Measurements from ENCODE around the gene CRYBG2. TPM values are rescaled to one million over a fixed set of nuclear protein-coding genes. Genes with fewer than 3 reads are reported as not detected.

Gene CRYBG2
- polyA plus RNA-seq, 3 donors = 0.52 TPM; not detected in 2

DNA sequence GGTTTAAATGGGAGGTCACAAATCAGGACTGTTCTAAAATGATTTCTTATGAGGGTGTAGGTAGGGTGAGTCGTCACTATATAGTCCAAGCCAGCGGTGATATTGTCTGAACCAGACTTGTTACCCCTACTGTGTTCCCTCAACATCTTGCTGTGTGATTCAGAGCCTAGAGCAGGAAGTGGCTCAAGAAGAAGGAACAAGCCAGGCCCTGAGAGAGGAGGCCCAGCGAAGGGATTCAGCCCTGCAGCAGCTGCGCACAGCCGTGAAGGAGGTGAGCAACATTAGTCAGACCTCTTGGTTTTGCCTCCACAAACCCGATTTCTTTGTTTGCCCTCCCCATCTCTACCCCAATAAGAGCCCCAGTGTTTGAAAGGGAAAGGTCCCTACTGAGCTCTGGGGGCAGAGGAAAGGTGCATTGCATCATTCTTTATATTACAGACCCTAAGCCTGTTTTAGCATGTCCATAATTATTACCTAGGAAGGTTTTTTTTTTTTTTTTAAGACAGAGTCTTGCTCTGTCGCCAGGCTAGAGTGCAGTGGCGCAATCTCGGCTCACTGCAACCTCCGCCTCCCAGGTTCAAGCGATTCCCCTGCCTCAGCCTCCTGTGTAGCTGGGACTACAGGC, 79.0 kb downstream of the CRYBG2 start:
- Mint-ChIP-seq H3K4me1 (peaks cover 60% of the 10 kb centered on the region), H3K9me3 (peaks cover 0 to 2% (median 0%) of the 10 kb centered on the region in 7 donors), H3K27me3 (ENCODE audit: low read depth in 3 of 3) (peaks cover 0 to 2% (median 0%) of the 10 kb centered on the region in 3 donors), H3K4me3 (peak overlapping the region; percentile 53 to 81), H3K27ac (peak overlapping the region; percentile 96 to 100 (median 99)), H3K36me3 (peaks cover 45 to 63% of the 10 kb centered on the region in 2 donors)
- H2AFZ ChIP-seq (ENCODE audit: insufficient read depth, low read depth, low read length, poor library complexity, severe bottlenecking) = no peak overlapping the region
- H3K4me1 ChIP-seq (ENCODE audit: control insufficient read depth in 1 of 2, insufficient read depth in 2 of 2, low read length in 2 of 2) = peaks cover 58 to 59% of the 10 kb centered on the region in 2 donors
- H3K4me2 ChIP-seq (replicated peaks; ENCODE audit: extremely low read depth, low read length, poor library complexity, severe bottlenecking) = peak overlapping the region; percentile 54
- no peaks in the 10 kb centered on the region for H4K20me1 ChIP-seq (ENCODE audit: insufficient read depth, low read length)
- peak overlapping the region; percentile 99 to 100 for H3K27ac ChIP-seq (ENCODE audit: low read depth in 1 of 2, low read length in 2 of 2)
- DNase-seq = peak; percentile 92 to 95 (median 94)
- H3K36me3 ChIP-seq (replicated peaks in 1 of 2; ENCODE audit: control insufficient read depth in 1 of 2, insufficient read depth in 2 of 2, low read length in 2 of 2) = peaks cover 26 to 46% of the 10 kb centered on the region in 2 donors
- intact Hi-C loops (cut with micrococcal nuclease) = loop anchor here in 1 of 2 donors (1.0 to 2.0 kb wide), 3 partner anchors 14 to 44 kb away; partner anchors contain the start of gene CEP85
- 0% methylated on average over 1 of the region's 11 CpGs for WGBS (ENCODE audit: insufficient coverage)
- peak overlapping the region in 1 of 3 experiments; percentile 43 for H3K4me3 ChIP-seq (replicated peaks in 1 of 3; ENCODE audit: low read depth in 2 of 3, low read length in 3 of 3)
- no peaks in the 10 kb centered on the region for H3K27me3 ChIP-seq (ENCODE audit: control insufficient read depth in 2 of 2, insufficient read depth in 2 of 2, low read length in 2 of 2)
- peaks cover 29% of the 10 kb centered on the region for H3K79me2 ChIP-seq (ENCODE audit: insufficient read depth, low read length)
- TF ChIP-seq, protein P1, sequence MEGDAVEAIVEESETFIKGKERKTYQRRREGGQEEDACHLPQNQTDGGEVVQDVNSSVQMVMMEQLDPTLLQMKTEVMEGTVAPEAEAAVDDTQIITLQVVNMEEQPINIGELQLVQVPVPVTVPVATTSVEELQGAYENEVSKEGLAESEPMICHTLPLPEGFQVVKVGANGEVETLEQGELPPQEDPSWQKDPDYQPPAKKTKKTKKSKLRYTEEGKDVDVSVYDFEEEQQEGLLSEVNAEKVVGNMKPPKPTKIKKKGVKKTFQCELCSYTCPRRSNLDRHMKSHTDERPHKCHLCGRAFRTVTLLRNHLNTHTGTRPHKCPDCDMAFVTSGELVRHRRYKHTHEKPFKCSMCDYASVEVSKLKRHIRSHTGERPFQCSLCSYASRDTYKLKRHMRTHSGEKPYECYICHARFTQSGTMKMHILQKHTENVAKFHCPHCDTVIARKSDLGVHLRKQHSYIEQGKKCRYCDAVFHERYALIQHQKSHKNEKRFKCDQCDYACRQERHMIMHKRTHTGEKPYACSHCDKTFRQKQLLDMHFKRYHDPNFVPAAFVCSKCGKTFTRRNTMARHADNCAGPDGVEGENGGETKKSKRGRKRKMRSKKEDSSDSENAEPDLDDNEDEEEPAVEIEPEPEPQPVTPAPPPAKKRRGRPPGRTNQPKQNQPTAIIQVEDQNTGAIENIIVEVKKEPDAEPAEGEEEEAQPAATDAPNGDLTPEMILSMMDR (IDR thresholded peaks at IDR 0.05) = no peak
- no peaks in the 10 kb centered on the region for H3K9me3 ChIP-seq (replicated peaks in 1 of 2; ENCODE audit: control insufficient read depth in 1 of 2, insufficient read depth in 1 of 2, low read length in 2 of 2)
- peak overlapping the region; percentile 67 for H3K9ac ChIP-seq (ENCODE audit: insufficient read depth, low read length, poor library complexity, severe bottlenecking)

Other genes with a start within 250 kb of the CRYBG2 start
- gene PDIK1L, start 242.3 kb downstream of the CRYBG2 start, polyA plus RNA-seq = 1 to 10 TPM; 1.2 to 2.5 (median 2.3) TPM
- gene FAM110D, start 195.1 kb downstream of the CRYBG2 start, polyA plus RNA-seq = not detected
- not detected for gene C1orf232, start 185.2 kb downstream of the CRYBG2 start, polyA plus RNA-seq
- gene ZNF593, start 184.2 kb downstream of the CRYBG2 start, polyA plus RNA-seq = 10 to 100 TPM; 23.6 to 36.5 (median 27.8) TPM
- under 1 TPM in 2 of 3 donors, not detected in 1; 0.50 to 0.59 TPM for gene ZNF593OS, start 182.3 kb downstream of the CRYBG2 start, polyA plus RNA-seq
- 1 to 10 TPM in 1 of 3 donors, not detected in 2; 1.4 TPM for gene CNKSR1, start 176.6 kb downstream of the CRYBG2 start, polyA plus RNA-seq
- gene CATSPER4, start 163.5 kb downstream of the CRYBG2 start, polyA plus RNA-seq = not detected
- gene CEP85, start 119.9 kb downstream of the CRYBG2 start, polyA plus RNA-seq = 10 to 100 TPM in 2 of 3 donors, 1 to 10 TPM in 1; 8.2 to 32.5 (median 10.9) TPM
- 1,000 to 10,000 TPM in 2 of 3 donors, 100 to 1,000 TPM in 1; 478 to 1,744 (median 1,706) TPM for gene SH3BGRL3, start 74.0 kb downstream of the CRYBG2 start, polyA plus RNA-seq
- gene UBXN11, start 47.5 kb downstream of the CRYBG2 start, polyA plus RNA-seq = 100 to 1,000 TPM in 1 of 3 donors, 10 to 100 TPM in 2; 48.0 to 885 (median 52.1) TPM
- 1,000 to 10,000 TPM in 2 of 3 donors, 100 to 1,000 TPM in 1; 851 to 4,047 (median 2,617) TPM for gene CD52, start 36.2 kb downstream of the CRYBG2 start, polyA plus RNA-seq
- gene ZNF683, start 18.6 kb upstream of the CRYBG2 start, polyA plus RNA-seq = not detected
- gene LIN28A, start 56.7 kb upstream of the CRYBG2 start, polyA plus RNA-seq = not detected
- gene DHDDS, start 78.2 kb upstream of the CRYBG2 start, polyA plus RNA-seq = 10 to 100 TPM; 21.3 to 27.4 (median 24.0) TPM
- gene HMGN2, start 118.3 kb upstream of the CRYBG2 start, polyA plus RNA-seq = 100 to 1,000 TPM; 400 to 575 (median 555) TPM
- 100 to 1,000 TPM; 116 to 189 (median 188) TPM for gene RPS6KA1, start 175.6 kb upstream of the CRYBG2 start, polyA plus RNA-seq

All from CD14-positive monocyte (primary cell).